Cardiac muscle cell (in vitro differentiated cells and primary cell): ENCODE measurements around the gene RNF7. TPM values are rescaled to one million over a fixed set of nuclear protein-coding genes. Genes with fewer than 3 reads are reported as not detected.

Source experiments
- DNase-seq, 2 donors: peaks; one replicate each; pipeline versions ENCODE4 v3.0.0 to v3.0.0-alpha.2; 2010 to 2017; ENCODE audit warnings: low read depth in 1 of 2, low spot score in 1 of 2
- H3K27ac ChIP-seq: fragments of 200-600 bp; sonication (generic); 2 replicates; pipeline ENCODE4 v1.5.1; 2016
- H3K27me3 ChIP-seq: fragments of 200-600 bp; sonication (generic); 2 replicates; pipeline ENCODE4 v1.6.0; 2016; ENCODE audit warnings: control low read depth
- H3K36me3 ChIP-seq: fragments of 200-600 bp; sonication (generic); 2 replicates; pipeline ENCODE4 v1.5.1; 2016; ENCODE audit warnings: control low read depth
- H3K4me1 ChIP-seq: fragments of 200-600 bp; sonication (generic); 2 replicates; pipeline ENCODE4 v1.8.1; 2017; ENCODE audit warnings: low read depth, mild to moderate bottlenecking, mixed run types
- H3K4me3 ChIP-seq: fragments of 200-600 bp; sonication (generic); 2 replicates; pipeline ENCODE4 v1.5.1; 2016; ENCODE audit warnings: mild to moderate bottlenecking
- H3K9me3 ChIP-seq: fragments of 200-600 bp; sonication (generic); 2 replicates; pipeline ENCODE4 v1.5.1; 2017; ENCODE audit warnings: low read depth, mild to moderate bottlenecking, control low read depth
- CTCF ChIP-seq: IDR thresholded peaks from 2 replicates; pipeline ENCODE4 v1.5.1; 2012; ENCODE audit warnings: low read depth, mild to moderate bottlenecking, low read length
- polyA plus RNA-seq: library from polyadenylated mRNA; unstranded; fragments of >200 nt; fragmentation: Nextera tagmentation; extraction: Ambion mirVana; gene quantifications from 2 replicates; pipeline ENCODE4 v1.2.1, GENCODE V29; 2016
- total RNA-seq: library from RNA; depleted of rRNA; stranded (reverse); fragments of >200 nt; gene quantifications from 2 replicates; pipeline ENCODE4 v1.2.3, GENCODE V29; 2016

Gene RNF7
- total and polyA plus RNA-seq, 2 experiments from 2014 or later = 73.0 to 234 TPM

- Histone ChIP-seq H3K36me3 (no peaks in the 10 kb centered on the region), H3K4me1 (no peaks in the 10 kb centered on the region), H3K27me3 (no peaks in the 10 kb centered on the region), H3K4me3 (no peak overlapping the region), H3K9me3 (no peaks in the 10 kb centered on the region), H3K27ac (no peak overlapping the region)
- no peak for DNase-seq
- no peak for TF ChIP-seq CTCF
These were observed 23.4 kb upstream of the RNF7 start for GRCh38 chr3:141714671-141715070.

DNA sequence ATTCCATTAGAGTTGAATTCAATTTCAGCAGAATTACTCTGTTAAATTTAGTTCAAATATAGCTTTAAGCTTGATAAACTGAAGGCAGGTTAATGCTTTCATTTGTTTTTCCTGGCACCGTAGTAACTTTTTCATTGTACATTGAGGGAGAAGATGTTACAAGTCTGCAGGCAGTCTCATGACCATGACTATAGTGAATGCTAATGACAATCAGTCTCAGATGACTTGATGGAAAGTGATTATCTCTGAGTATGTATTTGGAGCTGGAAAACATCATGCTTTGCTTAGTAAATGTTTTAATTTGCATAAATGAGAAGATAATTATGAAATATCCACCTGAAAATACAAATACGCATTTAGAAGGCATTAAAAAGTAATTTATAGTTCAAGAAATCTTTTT is 16.0 kb upstream of the RNF7 start:
- Histone ChIP-seq H3K36me3 (no peaks in the 10 kb centered on the region), H3K9me3 (no peaks in the 10 kb centered on the region), H3K27ac (no peak overlapping the region), H3K4me3 (no peak overlapping the region), H3K4me1 (peaks cover 7% of the 10 kb centered on the region), H3K27me3 (no peaks in the 10 kb centered on the region)
- no peak for DNase-seq
- no peak for TF ChIP-seq CTCF

DNA sequence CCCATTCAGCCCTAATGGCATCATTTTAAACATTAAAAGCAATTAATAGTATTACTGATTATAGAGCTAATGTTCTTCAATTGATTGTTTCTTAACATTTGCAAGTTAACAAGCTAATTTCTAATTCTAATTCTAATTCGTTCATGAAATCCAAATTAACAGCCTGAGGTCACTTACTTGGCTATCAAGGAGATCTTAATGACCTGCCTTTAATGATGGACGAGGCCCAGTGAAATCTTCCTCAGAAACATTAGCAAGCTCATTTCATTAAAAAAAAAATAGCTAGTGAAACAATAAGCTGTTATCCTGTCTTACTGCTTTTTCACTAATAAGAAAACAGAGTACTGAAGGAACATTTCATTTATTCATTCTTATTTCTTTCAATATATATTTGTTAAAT is 15.4 kb upstream of the RNF7 start:
- DNase-seq = no peak
- no peaks in the 10 kb centered on the region for H3K9me3 ChIP-seq
- peaks cover 7% of the 10 kb centered on the region for H3K4me1 ChIP-seq
- no peak for TF ChIP-seq CTCF
- no peaks in the 10 kb centered on the region for H3K27me3 ChIP-seq
- H3K36me3 ChIP-seq = no peaks in the 10 kb centered on the region
- no peak overlapping the region for H3K27ac ChIP-seq
- H3K4me3 ChIP-seq = no peak overlapping the region

DNA sequence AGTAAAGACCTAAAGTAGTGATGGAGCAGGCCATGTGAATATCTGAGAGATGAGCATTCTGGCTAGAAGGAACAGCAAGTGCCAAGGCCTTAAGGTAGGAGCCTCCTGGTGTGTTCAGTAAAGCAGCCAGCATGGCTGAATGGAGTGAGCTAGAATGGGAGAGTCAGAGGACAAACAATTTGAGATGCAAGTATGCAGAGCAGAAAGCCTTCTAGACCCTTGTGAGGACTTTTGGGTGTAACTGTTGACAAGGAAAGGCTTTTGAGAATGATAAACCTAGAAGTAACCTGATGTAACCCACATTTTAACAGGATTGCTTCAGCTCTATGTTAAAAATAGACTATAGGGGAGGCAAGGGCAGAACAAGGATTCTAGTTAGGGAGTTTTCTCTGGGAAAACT is 14.8 kb upstream of the RNF7 start:
- TF ChIP-seq CTCF = no peak
- H3K4me3 ChIP-seq = no peak overlapping the region
- H3K36me3 ChIP-seq = no peaks in the 10 kb centered on the region
- H3K27ac ChIP-seq = no peak overlapping the region
- DNase-seq = no peak
- H3K27me3 ChIP-seq = no peaks in the 10 kb centered on the region
- peaks cover 7% of the 10 kb centered on the region for H3K4me1 ChIP-seq
- no peaks in the 10 kb centered on the region for H3K9me3 ChIP-seq

GRCh38 chr3:141724186-141724585 is 13.9 kb upstream of the RNF7 start:
- TF ChIP-seq CTCF = no peak
- H3K36me3 ChIP-seq = no peaks in the 10 kb centered on the region

DNA sequence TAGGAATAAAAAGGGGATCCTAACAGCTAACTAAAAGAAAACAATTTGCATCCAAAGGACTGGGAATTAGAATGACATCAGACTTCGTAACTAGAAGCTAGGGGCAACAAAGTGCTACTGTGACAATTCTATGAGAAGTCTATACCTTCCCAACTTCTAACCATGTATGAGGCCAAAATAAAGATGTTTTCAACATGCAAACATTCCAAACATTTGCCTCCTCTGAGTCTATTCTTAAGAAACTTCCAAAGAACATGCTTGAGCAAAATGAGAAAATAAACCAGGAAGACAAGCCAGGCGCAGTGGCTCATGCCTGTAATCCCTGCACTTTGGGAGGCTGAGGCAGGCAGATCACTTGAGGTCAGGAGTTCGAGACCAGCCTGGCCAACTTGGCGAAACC is 13.1 kb upstream of the RNF7 start:
- TF ChIP-seq CTCF = no peak
- Histone ChIP-seq H3K9me3 (no peaks in the 10 kb centered on the region), H3K4me3 (no peak overlapping the region), H3K36me3 (no peaks in the 10 kb centered on the region), H3K27me3 (no peaks in the 10 kb centered on the region), H3K27ac (no peak overlapping the region), H3K4me1 (peaks cover 7% of the 10 kb centered on the region)
- no peak for DNase-seq

More at GRCh38 chr3:141724186-141724585, 13.9 kb upstream of the RNF7 start:
- Histone ChIP-seq H3K27me3 (no peaks in the 10 kb centered on the region), H3K4me1 (peaks cover 7% of the 10 kb centered on the region), H3K27ac (no peak overlapping the region), H3K4me3 (no peak overlapping the region), H3K9me3 (no peaks in the 10 kb centered on the region)
- no peak for DNase-seq
